ENCODE data around the gene ZNF154. TPM values are rescaled to one million over a fixed set of nuclear protein-coding genes. Genes with fewer than 3 reads are reported as not detected.

Gene ZNF154
- total RNA-seq, 2 donors from 2014 or later, result 2.7 to 5.6 TPM

- TF ChIP-seq POLR2AphosphoS5 (IDR thresholded peaks at IDR 0.05), result no peak
- no peak for TF ChIP-seq POLR2A (IDR thresholded peaks at IDR 0.05)
- TF ChIP-seq CTCF (IDR thresholded peaks at IDR 0.05), result no peak
- intact Hi-C loops (cut with DNase I), result no loop called here
- no peaks in the 10 kb centered on the region for H3K9me3 ChIP-seq
- no peak for DNase-seq (ENCODE audit: low spot score)
- H3K27me3 ChIP-seq (replicated peaks; ENCODE audit: insufficient read depth), result no peaks in the 10 kb centered on the region
- 89% methylated on average over 2 of the region's 2 CpGs for WGBS
- H3K4me1 ChIP-seq (replicated peaks), result no peaks in the 10 kb centered on the region
- no peak overlapping the region for H3K27ac ChIP-seq
- no peaks in the 10 kb centered on the region for H3K36me3 ChIP-seq
- no peak overlapping the region for H3K4me3 ChIP-seq
Observed at GRCh38 chr19:57653689-57654088, 55.3 kb downstream of the ZNF154 start.

- H3K9me3 ChIP-seq, result no peaks in the 10 kb centered on the region
- H3K27ac ChIP-seq, result no peak overlapping the region
- no peaks in the 10 kb centered on the region for H3K4me1 ChIP-seq (replicated peaks)
- no peaks in the 10 kb centered on the region for H3K36me3 ChIP-seq
- no peak for TF ChIP-seq POLR2AphosphoS5 (IDR thresholded peaks at IDR 0.05)
- no peak for TF ChIP-seq POLR2A (IDR thresholded peaks at IDR 0.05)
- TF ChIP-seq CTCF (IDR thresholded peaks at IDR 0.05), result no peak
- no peak overlapping the region for H3K4me3 ChIP-seq
- H3K27me3 ChIP-seq (replicated peaks; ENCODE audit: insufficient read depth), result no peaks in the 10 kb centered on the region
- WGBS, result 25% methylated on average over 6 of the region's 6 CpGs
- no peak for DNase-seq (ENCODE audit: low spot score)
- intact Hi-C loops (cut with DNase I), result no loop called here
Observed at GRCh38 chr19:57651654-57651996, 57.4 kb downstream of the ZNF154 start.

- Histone ChIP-seq H3K36me3 (no peaks in the 10 kb centered on the region), H3K9me3 (no peaks in the 10 kb centered on the region), H3K27ac (no peak overlapping the region), H3K27me3 (replicated peaks; ENCODE audit: insufficient read depth) (no peaks in the 10 kb centered on the region), H3K4me1 (replicated peaks) (no peaks in the 10 kb centered on the region), H3K4me3 (no peak overlapping the region)
- DNase-seq (ENCODE audit: low spot score), result no peak
- WGBS, result 47% methylated on average over 6 of the region's 6 CpGs
- intact Hi-C loops (cut with DNase I), result no loop called here
- no peak for TF ChIP-seq CTCF (IDR thresholded peaks at IDR 0.05)
- TF ChIP-seq POLR2A (IDR thresholded peaks at IDR 0.05), result no peak
- TF ChIP-seq POLR2AphosphoS5 (IDR thresholded peaks at IDR 0.05), result no peak
Observed at GRCh38 chr19:57648331-57649003, 60.5 kb downstream of the ZNF154 start.

Other genes with a start within 250 kb of the ZNF154 start
- gene ZNF772, start 231.6 kb downstream of the ZNF154 start, total RNA-seq, result 10 to 100 TPM; 15.2 to 37.9 TPM
- 10 to 100 TPM; 15.4 to 16.0 TPM for gene ZNF419, start 221.5 kb downstream of the ZNF154 start, total RNA-seq
- gene ZNF773, start 209.3 kb downstream of the ZNF154 start, total RNA-seq, result 10 to 100 TPM; 17.9 to 20.3 TPM
- 10 to 100 TPM in 1 of 2 donors, 1 to 10 TPM in 1; 7.4 to 11.7 TPM for gene ZNF549, start 181.8 kb downstream of the ZNF154 start, total RNA-seq
- gene ZNF550, start 149.3 kb downstream of the ZNF154 start, total RNA-seq, result 10 to 100 TPM in 1 of 2 donors, 1 to 10 TPM in 1; 8.5 to 12.8 TPM
- gene ZNF416, start 130.3 kb downstream of the ZNF154 start, total RNA-seq, result 1 to 10 TPM; 4.8 to 5.6 TPM
- gene ZIK1, start 125.1 kb downstream of the ZNF154 start, total RNA-seq, result 1 to 10 TPM; 5.3 to 8.5 TPM
- 1 to 10 TPM; 1.5 to 7.4 TPM for gene ZNF530, start 109.3 kb downstream of the ZNF154 start, total RNA-seq
- 10 to 100 TPM; 18.3 to 25.8 TPM for gene ZNF134, start 95.0 kb downstream of the ZNF154 start, total RNA-seq
- 10 to 100 TPM in 1 of 2 donors, 1 to 10 TPM in 1; 8.9 to 23.3 TPM for gene ZNF211, start 76.0 kb downstream of the ZNF154 start, total RNA-seq
- not detected for gene ZSCAN4, start 40.3 kb downstream of the ZNF154 start, total RNA-seq
- gene ZNF551, start 27.2 kb downstream of the ZNF154 start, total RNA-seq, result 10 to 100 TPM in 1 of 2 donors, 1 to 10 TPM in 1; 7.5 to 14.3 TPM
- 1 to 10 TPM; 8.5 to 8.9 TPM for gene ZNF671, start 18.4 kb upstream of the ZNF154 start, total RNA-seq
- gene ZNF776, start 37.6 kb upstream of the ZNF154 start, total RNA-seq, result 10 to 100 TPM; 20.1 to 22.5 TPM
- 10 to 100 TPM; 15.4 to 34.8 TPM for gene ZNF586, start 60.5 kb upstream of the ZNF154 start, total RNA-seq
- 10 to 100 TPM; 22.0 to 54.9 TPM for gene ZNF552, start 105.7 kb upstream of the ZNF154 start, total RNA-seq
- gene ZNF587B, start 121.1 kb upstream of the ZNF154 start, total RNA-seq, result 10 to 100 TPM; 21.1 to 23.5 TPM
- gene ZNF587, start 140.7 kb upstream of the ZNF154 start, total RNA-seq, result 10 to 100 TPM; 32.1 to 49.7 TPM
- 10 to 100 TPM; 12.2 to 31.0 TPM for gene ZNF814, start 179.8 kb upstream of the ZNF154 start, total RNA-seq
- gene ZNF417, start 207.4 kb upstream of the ZNF154 start, total RNA-seq, result 10 to 100 TPM; 16.5 to 17.0 TPM
- gene ZNF418, start 226.2 kb upstream of the ZNF154 start, total RNA-seq, result 1 to 10 TPM; 3.6 to 9.0 TPM
- 1 to 10 TPM; 7.2 to 8.1 TPM for gene ZNF256, start 238.5 kb upstream of the ZNF154 start, total RNA-seq

Data from prostate gland (tissue), 2 donors.